NCI-H69 (cell line): ENCODE measurements around the gene C19orf44.
"Not testable (repeated sequence)": the region's sequence is repeated elsewhere in the genome, so short reads cannot be mapped to it uniquely, and the experiment has no call there.

Source experiments
- DNase-seq: peaks from one replicate; lab custom pipeline; 2025; lab: John Stamatoyannopoulos, UW

Gene C19orf44

DNA sequence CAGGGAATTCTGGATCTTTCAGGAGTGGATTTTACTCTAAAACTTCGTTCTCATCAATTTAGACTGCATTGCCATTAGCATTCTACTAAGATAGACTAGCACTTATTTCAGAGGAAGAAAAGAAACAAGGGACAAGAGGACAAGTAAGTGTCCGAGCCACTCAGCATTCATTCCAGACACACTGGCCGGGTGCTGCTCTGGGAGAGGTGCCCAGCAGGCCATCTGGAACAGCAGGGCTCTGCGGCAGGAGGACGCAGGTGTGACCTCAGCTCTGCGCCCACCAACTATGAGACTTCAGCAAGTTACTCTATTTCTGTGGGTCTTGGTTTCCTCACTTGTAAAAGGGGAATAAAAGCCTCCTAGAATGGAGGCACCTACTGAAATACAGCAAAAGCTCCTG lies 28.6 kb upstream of the C19orf44 start:
- DNase-seq, result no peak

- DNase-seq, result peak; percentile 48
These were observed 25.7 kb upstream of the C19orf44 start for GRCh38 chr19:16470541-16470910.

DNA sequence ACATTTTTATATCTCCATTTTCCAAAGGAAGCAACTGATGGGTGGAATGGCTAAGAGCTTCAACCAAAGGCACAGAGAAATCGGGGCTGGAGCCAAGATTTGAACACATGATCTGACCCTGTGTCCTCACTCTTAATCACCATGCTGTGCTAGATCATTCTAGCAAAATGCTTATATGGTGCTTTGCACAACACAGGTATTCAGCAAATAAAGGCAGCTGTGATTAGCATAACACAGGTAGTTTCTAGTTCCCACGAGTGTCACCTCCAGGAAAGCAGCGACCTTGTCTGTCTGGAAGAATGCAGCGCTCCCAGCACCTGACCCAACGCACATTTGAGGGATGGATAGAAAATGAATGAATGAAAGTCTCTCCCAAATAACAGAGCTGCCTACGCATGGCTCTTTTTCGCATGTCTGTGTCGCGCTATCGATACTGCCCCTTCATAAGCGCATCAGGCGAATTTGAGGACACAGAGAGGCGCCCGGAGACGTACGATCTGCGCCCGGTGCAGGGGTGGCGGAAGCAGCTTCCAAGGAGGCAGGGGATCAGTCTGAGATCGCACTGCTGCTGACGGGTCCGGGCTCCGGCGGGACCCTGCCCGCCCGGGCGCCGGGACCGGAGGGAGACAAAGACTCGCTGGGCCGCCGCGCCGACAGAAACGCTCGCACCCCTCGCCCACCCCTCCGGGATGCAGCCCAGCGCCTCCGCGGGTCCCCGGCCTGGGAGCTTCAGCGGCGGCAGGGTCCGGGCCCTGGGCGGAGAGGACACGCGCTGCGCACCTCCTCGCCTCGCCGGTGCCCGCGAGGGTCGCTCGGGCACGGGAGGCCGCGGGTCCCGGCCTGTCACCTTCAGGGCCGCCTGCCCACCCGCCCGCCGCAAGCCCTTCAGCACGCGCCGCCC lies 25.0 kb upstream of the C19orf44 start:
- peak; percentile 49 for DNase-seq

DNA sequence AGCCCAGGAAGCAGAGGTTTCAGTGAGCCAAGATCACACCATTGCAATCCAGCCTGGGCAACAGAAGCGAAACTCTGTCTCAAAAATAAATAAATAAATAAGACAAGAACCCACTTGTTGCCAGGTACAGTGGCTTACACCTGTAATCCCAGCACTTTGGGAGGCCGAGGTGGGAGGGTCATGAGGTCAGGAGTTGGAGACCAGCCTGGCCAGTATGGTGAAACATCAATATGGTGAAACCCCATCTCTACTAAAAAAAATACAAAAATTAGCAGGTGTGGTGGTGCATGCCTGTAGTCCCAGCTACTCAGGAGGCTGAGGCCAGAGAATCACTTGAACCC lies 23.7 kb upstream of the C19orf44 start:
- DNase-seq, result not testable (repeated sequence)

DNA sequence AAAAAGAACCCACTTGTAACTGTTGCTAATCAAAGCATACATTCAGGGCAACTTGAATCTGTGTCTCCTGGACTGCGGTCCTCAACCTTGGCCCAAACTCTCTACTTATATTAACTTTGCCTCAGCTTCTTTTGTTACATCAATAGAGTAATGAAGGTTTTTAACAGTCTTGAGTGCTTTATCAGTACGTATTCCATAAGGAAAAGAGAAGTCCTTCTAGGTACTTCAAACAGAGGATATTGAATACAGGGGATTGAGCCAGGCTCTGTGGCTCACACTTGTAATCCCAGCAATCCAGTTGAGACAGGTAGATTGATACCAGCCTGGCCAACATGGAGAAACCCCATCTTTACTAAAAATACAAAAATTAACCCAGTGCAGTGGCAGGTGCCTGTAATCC lies 23.2 kb upstream of the C19orf44 start:
- DNase-seq, result no peak

DNA sequence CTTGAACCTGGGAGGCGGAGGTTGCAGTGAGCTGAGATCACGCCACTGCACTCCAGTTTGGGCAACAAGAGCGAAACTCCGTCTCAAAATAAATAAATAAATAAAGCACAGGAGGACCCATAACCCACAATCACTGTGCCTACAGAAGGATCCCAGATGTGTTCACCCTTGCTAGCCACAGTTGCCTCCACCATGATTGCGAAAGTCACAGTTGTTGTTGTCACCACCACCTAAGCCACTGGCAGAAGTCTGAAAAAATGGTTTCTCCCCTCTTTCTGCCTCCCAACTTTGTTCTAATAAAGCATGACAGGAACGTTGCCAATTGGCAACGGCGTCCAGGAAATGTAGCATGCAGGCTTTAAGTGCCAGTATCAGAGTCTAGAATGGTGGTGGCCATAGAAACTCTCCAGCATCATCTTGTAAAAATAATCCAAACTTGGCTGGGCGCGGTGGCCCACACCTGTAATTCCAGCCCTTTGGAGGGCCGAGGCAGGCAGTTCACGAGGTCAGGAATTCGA lies 22.3 kb upstream of the C19orf44 start:
- DNase-seq, result no peak

DNA sequence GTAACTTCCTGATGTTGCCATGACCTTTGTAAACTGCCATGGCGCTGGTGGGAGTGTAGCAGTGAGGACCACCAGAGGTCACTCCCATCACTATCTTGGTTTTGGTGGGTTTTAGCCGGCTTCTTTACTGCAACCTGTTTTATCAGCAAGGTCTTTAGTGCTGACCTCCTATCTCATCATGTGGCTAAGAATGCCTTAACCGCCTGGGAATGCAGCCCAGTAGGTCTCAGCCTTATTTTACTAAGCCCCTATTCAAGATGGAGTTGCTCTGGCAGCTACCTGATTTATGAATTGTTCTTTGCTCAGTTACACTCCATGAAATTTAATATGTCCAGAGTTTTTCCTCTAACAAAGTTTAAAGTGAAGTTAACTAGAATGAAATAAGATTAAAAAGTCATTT lies 19.8 kb upstream of the C19orf44 start:
- no peak for DNase-seq

DNA sequence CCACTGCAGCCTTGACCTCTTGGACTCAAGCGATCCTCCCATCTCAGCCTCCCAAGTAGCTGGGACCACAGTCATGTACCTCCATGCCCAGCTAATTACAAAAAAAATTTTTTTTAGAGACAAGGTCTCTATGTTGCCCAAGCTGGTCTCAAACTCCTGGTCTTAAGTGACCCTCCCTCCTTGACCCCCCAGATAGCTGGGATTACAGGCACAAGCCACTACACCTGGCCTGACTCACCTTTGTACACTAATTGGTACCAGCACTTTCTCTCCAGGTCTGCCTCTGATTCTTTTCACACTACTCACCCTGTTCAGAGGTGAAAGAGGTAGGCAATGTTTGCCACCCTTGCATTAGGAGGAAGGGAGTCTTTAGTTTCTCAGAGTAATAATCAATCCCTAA lies 18.9 kb upstream of the C19orf44 start:
- no peak for DNase-seq

- no peak for DNase-seq
These were observed 13.4 kb upstream of the C19orf44 start for GRCh38 chr19:16482745-16483144.

DNA sequence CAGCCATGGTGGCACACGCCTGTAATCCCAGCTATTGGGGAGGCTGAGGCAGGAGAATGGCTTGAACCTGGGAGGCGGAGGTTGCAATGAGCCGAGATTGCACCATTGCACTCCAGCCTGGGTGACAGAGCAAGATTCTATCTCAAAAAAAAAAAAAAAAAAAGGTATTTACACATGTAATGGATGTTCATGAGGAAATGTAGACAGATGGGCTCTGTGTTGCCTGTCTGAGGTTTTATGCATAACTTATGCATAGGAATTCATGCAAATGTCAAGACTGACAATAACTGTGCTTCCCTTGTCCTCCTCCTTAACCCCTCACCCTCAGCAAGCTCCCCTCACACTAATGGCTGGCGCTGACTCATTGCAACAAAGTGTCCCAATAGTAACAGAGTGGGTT lies 9.7 kb upstream of the C19orf44 start:
- DNase-seq, result peak; percentile 13

DNA sequence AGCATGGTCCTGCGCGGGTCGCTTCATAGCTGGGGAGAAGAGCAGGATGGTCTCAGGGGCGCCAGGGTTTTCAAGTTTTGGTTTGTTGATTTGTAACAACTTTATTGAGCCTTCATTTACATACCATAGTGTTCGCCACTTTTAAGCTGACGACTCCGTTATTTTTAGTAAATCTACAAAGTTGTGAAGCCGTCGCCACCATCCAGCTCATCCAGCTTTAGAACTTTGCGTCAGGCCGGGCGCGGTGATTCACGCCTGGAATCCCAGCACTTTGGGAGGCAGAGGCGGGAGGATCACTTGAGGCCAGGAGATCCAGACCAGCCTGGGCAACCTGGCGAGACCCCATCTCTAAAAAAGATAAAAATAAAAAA lies 404 bp downstream of the C19orf44 start:
- DNase-seq, result peak; percentile 25

DNA sequence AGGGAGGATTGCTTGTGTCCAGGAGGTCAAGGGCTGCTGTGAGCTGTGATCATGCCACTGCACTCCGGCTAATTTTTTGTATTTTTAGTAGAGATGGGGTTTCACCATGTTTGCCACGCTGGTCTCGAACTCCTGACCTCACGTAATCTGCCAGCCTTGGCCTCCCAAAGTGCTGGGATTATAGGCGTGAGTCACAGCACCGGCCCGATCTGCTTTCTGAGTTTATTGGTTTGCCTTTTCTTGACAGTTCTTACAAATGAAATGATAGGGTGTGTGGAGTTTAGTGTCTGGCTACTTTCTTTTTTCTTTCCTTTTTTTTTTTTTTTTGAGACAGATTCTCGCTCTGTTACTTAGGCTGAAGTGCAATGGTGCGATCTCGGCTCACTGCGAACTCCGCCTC lies 848 bp downstream of the C19orf44 start:
- DNase-seq, result no peak

- DNase-seq, result no peak
These were observed 1.6 kb downstream of the C19orf44 start for GRCh38 chr19:16497837-16498236.

DNA sequence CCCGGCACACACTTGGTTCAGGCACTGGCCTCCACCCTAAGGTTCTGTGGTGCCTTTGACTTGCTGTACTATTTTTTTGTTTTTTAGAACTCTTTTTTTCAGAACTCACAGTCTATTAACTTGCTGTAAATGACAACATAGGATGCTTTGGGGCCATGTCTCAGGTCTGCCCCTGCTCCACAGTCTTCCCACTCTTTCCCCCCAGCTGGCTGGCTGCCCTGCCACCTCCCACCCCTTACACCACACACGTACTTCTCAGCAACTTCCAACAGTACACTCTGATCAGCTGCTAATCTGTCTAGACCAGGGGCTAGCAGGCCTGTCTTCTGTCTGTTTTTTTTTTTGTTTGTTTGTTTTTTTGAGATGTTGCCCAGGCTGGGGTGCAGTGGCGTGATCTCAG lies 8.1 kb downstream of the C19orf44 start:
- no peak for DNase-seq

- not testable (repeated sequence) for DNase-seq
These were observed 10.0 kb downstream of the C19orf44 start for GRCh38 chr19:16506161-16506560.

DNA sequence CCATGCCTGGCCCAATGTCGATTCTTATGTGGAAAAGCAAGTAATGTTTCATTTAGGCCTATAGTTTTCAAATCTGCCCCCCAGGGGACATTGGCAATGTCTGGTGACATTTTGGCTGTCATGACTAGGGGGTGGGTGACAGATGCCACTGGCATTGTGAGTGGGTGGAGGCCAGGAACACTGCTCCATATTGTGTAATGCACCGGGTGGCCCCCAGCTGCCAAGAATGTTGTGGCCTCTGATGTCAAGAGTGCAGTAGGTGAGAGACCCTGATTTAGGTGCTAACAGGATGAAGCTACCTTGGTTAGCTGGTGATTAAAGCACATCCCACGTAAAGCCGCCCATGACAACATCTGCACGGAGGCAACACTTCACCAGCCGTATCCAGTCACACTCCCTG lies 10.8 kb downstream of the C19orf44 start:
- no peak for DNase-seq

DNA sequence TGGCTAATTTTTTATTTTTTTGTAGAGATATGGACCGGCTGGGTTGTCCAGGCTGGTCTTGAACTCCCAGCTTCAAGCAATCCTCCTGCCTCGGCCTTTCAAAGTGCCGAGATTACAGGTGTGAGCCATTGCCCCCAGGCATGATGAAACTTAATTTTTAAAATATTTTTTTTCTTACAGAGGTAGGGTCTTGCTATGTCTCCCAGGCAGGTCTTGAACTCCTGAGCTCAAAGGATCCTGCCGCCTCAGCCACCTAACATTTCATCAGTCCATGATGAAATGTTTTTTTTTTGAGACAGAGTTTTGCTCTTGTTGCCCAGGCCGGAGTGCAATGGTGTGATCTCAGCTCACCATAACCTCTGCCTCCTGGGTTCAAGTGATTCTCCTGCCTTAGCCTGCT lies 12.4 kb downstream of the C19orf44 start:
- DNase-seq, result no peak

DNA sequence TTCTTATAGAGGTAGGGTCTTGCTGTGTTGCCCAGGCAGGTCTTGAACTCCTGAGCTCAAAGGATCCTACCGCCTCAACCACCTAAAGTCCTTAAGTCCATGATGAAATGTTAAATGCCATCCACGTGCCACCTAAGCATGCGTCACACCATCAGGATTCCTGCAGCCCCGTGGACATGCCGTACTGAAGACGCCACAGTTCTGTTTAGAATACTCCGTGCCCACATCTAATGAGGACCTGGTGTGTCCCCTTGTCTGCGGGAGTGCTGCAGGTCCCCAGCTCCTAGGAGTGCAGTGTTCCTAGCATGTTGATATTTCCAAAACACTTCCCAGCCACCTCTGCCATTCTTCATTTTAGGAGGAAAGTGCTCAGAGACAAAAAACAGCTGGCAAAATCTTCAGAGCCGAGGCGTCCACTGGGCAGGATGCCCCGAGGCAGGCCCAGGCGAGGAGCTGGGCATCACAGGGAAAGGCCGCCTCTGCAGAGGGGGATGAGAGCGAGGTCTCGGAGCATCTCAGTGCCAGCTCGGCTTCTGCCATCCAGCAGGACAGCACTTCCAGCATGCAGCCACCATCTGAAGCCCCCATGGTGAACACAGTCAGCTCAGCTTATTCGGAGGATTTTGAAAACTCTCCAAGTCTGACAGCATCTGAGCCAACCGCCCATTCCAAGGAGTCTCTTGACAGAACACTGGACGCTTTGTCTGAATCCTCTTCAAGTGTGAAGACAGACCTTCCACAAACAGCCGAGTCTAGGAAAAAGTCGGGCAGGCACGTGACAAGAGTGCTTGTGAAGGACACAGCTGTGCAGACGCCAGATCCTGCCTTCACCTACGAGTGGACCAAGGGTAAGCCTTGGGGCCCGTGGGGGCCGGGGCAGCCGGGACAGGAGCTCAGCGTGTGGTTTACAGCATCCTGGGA lies 13.2 kb downstream of the C19orf44 start:
- DNase-seq, result no peak

DNA sequence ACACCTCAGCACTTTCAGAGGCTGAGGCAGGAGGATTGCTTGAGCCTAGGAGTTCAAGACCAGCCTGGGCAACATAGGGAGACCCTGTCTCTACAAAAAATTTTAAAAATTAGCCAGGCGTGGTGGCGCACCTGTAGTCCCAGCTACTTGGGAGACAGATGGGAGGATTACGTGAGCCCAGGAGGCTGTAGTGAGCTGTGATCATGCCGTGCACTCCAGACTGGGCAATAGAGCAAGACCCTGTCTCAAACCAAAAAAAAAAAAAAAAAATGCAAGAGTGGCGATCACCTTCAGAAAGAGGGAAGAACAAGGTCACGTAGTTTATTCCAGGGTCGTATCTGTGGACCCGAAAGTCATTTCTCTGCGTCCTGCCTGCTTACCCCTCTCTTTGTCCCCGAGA lies 16.4 kb downstream of the C19orf44 start:
- DNase-seq, result not testable (repeated sequence)

- DNase-seq, result no peak
These were observed 18.3 kb downstream of the C19orf44 start for GRCh38 chr19:16514383-16515019.

GRCh38 chr19:16516381-16516780 lies 20.2 kb downstream of the C19orf44 start:
- DNase-seq, result no peak

DNA sequence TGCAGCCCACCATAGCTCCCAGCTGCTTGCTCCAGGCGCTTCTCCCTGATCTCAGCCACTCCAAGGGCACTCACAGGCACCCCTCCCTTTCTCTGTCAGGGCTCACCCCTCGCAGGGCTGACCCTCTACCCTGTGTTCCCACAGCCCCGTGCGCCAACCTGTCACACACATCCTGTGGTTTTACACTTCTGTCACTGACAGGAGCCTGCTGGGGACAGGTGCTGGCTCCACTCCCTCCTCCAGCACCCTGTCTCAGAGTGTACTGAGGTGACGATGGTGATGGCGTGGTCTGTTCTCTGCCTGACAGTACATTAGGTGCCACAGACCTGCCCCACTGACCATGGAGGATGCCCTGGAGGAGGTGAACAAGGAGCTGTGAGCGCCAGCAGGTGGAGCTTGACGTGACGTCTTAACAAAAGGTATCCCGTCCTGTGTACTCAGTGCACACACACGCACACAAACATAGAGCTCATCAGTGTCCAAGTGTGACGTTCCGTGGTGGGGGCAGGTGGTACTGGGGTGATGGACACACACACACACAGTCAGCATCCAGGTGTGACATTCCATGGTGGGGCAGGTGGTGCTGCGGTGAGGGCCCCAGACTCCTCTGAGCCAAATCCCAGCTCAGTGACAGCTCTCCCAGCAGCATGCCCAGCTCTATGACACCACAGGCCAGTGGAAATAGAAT lies 20.9 kb downstream of the C19orf44 start:
- DNase-seq, result no peak
